Muscle layer of colon (tissue), 2 donors: ENCODE measurements around the gene PTX4.

Experiments used
- H3K27ac ChIP-seq: one replicate; pipeline ENCODE4 v1.7.0; 2013; ENCODE audit warnings: low read depth, mild to moderate bottlenecking, low read length, moderate library complexity
- H3K27me3 ChIP-seq, 2 donors: one replicate each; pipeline ENCODE4 v1.7.0; 2013; ENCODE audit warnings: low read length in 2 of 2, mild to moderate bottlenecking in 2 of 2; ENCODE audit not compliant: insufficient read depth in 2 of 2, control insufficient read depth in 1 of 2
- H3K36me3 ChIP-seq: one replicate; pipeline ENCODE4 v1.7.0; 2013; ENCODE audit warnings: mild to moderate bottlenecking, low read length; ENCODE audit not compliant: insufficient read depth
- H3K4me1 ChIP-seq: one replicate; pipeline ENCODE4 v1.7.0; 2013; ENCODE audit warnings: mild to moderate bottlenecking, low read length; ENCODE audit not compliant: insufficient read depth
- H3K4me3 ChIP-seq, 2 donors: one replicate each; pipeline ENCODE4 v1.7.0; 2013; ENCODE audit warnings: low read length in 2 of 2, low read depth in 1 of 2, mild to moderate bottlenecking in 1 of 2, moderate library complexity in 1 of 2
- H3K9ac ChIP-seq: one replicate; pipeline ENCODE4 v1.7.0; 2013; ENCODE audit warnings: low read length
- H3K9me3 ChIP-seq: one replicate; pipeline ENCODE4 v1.7.0; 2013; ENCODE audit warnings: mild to moderate bottlenecking, low read length
- donor health status: abdominal sarcoma.
- donor health status: Adenocarcinoma of cecum.

PTX4 gene

DNA sequence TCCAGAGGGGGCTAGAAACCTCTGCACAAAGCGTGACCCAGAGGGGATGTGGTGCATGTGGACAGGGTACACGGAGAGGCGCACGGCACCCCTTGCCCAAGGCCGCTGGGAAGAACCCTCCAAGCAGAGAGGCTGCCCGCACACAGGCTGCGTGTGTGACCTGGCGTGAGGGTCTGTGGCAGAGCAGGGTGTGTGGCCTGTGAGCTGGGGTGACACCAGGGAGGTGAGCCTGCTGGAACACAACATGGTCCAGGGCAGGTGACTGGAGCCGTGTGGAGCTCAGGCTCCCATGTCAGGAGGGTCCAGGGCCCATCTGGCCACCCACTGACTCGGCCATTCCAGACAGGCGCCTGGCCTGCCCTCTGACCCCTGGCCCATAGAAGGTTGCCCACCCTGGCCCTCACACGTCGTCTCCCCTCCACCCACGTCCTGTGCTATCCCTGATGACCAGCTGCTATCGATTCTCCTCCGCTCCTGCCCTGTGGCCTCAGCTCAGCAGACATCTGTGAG is 29.9 kb upstream of the PTX4 start:
- no peak overlapping the region for H3K9ac ChIP-seq
- no peak overlapping the region for H3K4me3 ChIP-seq
- H3K4me1 ChIP-seq: no peaks in the 10 kb centered on the region
- H3K36me3 ChIP-seq: peaks cover 24% of the 10 kb centered on the region
- no peaks in the 10 kb centered on the region for H3K27me3 ChIP-seq
- no peak overlapping the region for H3K27ac ChIP-seq
- H3K9me3 ChIP-seq: no peaks in the 10 kb centered on the region

DNA sequence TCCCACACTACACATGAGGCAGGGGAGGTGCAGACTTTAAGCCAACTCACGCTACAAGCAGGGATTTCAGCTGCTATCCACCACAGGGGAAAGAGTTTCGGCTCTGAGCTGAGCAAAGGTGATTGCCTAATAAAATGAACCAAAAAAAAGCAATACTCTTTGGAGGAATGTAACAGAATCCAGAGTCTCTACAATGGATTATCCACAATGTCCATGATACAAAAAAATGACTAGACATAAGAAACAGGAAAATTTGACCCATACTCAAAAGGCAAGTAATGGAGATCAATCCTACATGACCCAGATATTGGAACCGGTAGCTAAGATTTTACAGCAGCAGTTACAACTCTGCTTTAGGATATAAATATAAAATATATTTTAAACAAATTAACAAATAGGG is 25.8 kb upstream of the PTX4 start:
- Histone ChIP-seq H3K27me3 (no peaks in the 10 kb centered on the region), H3K4me1 (no peaks in the 10 kb centered on the region), H3K9me3 (no peaks in the 10 kb centered on the region), H3K9ac (no peak overlapping the region), H3K27ac (no peak overlapping the region), H3K36me3 (peaks cover 6% of the 10 kb centered on the region), H3K4me3 (no peak overlapping the region)

DNA sequence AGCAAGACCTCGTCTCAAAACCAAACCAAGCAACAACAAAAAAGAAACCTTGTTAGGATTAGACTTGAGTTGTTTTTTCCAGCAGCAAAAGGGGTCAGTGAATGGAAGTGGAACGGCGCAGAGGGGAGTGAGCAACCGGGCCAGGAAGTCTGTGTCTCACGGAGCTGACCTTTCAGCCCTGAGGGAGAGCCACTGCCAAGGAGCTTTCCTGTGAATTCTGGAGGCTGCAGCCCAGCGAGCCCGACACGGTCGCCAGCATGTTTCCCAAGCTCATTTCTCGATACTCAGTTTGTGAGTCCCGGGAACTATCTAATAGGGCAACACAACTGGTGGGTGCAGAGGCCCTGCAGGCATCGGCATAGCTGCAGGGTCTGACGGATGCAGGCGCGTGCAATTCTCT is 24.0 kb upstream of the PTX4 start:
- H3K27me3 ChIP-seq: no peaks in the 10 kb centered on the region
- H3K9me3 ChIP-seq: no peaks in the 10 kb centered on the region
- no peak overlapping the region for H3K27ac ChIP-seq
- H3K4me3 ChIP-seq: no peak overlapping the region
- H3K9ac ChIP-seq: no peak overlapping the region
- H3K36me3 ChIP-seq: no peaks in the 10 kb centered on the region
- H3K4me1 ChIP-seq: no peaks in the 10 kb centered on the region

DNA sequence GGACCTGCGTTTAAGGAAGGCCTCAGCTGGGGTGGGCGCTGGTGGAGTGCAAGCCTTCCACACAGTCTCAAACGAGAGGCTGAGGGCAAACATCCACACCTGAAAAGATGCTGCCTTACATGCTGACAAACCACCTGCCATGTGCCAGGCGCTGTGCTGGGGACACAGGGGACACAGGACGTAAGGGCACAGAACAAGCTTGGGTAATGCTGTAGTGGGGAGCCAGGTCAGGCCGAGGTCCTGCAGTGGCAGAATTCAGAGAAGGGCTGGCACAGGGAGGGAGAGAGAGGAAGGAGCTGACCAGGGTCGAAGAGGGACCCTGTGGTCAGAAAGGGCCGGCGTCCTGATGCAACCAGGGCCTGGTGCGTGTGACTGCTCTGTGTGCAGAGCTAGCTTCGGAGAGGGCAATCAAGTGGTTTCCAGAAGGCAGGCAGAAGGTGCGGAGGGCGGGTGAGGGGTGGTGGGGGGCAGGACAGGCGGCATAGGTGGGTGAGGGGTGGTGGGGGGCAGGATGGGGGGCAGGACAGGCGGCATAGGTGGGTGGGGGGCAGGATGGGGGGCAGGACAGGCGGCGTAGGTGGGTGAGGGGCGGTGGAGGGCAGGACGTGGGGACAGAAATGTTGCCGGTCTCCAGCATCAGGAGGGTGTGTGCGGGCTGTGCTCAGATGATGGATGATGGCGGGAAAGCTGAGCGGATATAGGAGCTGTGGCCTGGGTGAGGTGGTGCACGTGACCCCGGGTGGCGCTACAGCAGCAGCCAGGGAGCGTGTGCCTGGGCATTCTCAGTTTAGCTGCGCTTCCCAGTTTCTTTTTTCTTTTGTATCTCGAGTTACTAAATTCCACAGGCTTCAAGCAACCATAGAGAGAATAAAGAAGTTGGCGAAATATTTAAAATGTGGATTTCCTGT is 23.2 kb upstream of the PTX4 start:
- no peaks in the 10 kb centered on the region for H3K9me3 ChIP-seq
- no peak overlapping the region for H3K27ac ChIP-seq
- no peaks in the 10 kb centered on the region for H3K4me1 ChIP-seq
- no peak overlapping the region for H3K9ac ChIP-seq
- no peak overlapping the region for H3K4me3 ChIP-seq
- no peaks in the 10 kb centered on the region for H3K36me3 ChIP-seq
- no peaks in the 10 kb centered on the region for H3K27me3 ChIP-seq

DNA sequence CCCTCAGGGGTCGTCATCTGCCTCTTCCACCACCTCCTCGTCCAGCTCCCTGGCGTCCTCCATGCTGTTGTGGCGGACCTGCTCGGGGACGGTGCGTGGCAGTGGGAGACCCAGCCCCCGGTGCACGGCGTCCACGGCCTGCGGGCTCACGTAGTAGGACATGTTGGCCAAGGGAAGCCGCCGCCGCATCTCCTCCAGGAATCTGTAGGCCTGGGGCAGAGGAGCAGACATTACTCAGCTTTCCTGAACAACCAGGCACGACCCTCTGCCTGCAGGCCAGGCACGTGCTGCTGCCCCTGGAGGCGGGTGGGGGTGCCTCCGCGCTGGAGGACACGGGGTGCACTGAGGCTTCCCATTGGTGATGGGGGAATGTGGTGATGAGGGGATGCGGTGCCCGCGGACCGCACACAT is 22.2 kb upstream of the PTX4 start:
- H3K36me3 ChIP-seq: no peaks in the 10 kb centered on the region
- H3K4me1 ChIP-seq: no peaks in the 10 kb centered on the region
- H3K9me3 ChIP-seq: no peaks in the 10 kb centered on the region
- no peak overlapping the region for H3K27ac ChIP-seq
- H3K9ac ChIP-seq: no peak overlapping the region
- no peaks in the 10 kb centered on the region for H3K27me3 ChIP-seq
- no peak overlapping the region for H3K4me3 ChIP-seq

DNA sequence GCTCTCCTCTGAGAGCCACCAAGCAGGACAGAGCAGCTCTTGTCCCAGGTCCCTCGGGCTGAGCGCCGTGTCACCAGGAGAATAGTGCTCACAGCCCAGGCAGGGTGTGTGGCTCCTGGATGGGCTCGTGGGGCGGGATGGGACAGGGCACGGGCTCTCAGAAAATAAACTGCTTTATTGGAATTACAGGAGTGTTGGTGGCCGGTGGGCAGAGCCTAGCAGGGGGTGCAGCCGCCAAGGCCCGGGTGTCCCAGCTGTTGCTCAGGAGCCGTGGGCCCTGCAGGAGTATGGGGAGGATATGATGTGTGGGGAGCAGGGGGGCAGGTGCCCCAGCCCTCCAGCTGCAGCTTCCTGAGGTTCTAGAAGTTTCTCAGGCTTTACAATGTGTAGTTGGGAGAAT is 21.5 kb upstream of the PTX4 start:
- H3K4me3 ChIP-seq: no peak overlapping the region
- H3K9ac ChIP-seq: no peak overlapping the region

DNA sequence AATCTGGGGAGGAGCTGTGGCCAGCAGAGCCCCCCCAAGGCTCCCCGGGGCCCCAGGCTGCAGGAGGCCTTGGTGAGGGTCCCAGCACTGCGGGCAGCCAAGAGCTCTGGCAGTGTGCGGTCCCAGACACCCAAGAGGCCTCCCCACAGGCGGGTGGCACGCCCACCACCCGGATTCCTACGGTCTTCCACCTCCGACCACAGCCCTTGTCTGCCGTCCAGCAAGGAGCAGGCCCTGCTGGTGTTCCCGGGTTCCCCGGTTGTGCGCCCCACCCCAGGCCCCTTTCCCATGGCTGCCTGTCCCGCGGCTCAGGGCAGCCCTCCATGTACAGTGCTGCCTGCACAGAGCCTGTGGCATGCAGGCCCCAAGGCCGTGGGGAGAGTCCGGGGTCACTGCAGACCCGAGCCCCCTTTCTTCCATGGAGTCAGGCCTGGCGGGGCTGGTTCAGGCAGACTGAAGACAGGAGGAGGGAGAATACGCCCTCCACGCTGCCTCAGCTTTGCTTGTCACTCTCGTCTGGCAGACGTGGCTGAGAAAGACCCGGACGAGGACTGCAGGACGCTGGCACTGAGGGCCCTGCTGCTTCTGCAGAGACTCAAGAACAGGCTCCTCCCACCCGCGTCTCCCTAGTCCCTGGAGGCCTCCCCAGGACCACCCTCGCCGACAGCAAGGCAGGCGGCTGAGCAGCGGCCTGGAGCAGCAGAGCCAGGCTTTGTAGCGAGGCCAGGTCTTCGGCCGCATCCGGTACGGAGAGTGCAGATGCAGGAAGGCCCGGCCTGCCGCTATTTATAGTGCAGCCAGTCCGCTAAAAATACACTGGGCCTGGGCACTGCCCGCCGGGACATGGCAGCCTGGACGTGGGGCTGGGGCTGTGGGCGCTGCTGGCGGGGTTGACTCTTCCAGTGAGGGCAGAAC is 20.8 kb upstream of the PTX4 start:
- no peak overlapping the region for H3K9ac ChIP-seq
- H3K27me3 ChIP-seq: no peaks in the 10 kb centered on the region
- H3K27ac ChIP-seq: no peak overlapping the region
- no peaks in the 10 kb centered on the region for H3K4me1 ChIP-seq
- no peak overlapping the region for H3K4me3 ChIP-seq
- H3K36me3 ChIP-seq: no peaks in the 10 kb centered on the region
- no peaks in the 10 kb centered on the region for H3K9me3 ChIP-seq

More for the DNA sequence above, 21.5 kb upstream of the PTX4 start:
- no peaks in the 10 kb centered on the region for H3K9me3 ChIP-seq
- H3K4me1 ChIP-seq: no peaks in the 10 kb centered on the region
- no peaks in the 10 kb centered on the region for H3K36me3 ChIP-seq
- no peak overlapping the region for H3K27ac ChIP-seq
- no peaks in the 10 kb centered on the region for H3K27me3 ChIP-seq

DNA sequence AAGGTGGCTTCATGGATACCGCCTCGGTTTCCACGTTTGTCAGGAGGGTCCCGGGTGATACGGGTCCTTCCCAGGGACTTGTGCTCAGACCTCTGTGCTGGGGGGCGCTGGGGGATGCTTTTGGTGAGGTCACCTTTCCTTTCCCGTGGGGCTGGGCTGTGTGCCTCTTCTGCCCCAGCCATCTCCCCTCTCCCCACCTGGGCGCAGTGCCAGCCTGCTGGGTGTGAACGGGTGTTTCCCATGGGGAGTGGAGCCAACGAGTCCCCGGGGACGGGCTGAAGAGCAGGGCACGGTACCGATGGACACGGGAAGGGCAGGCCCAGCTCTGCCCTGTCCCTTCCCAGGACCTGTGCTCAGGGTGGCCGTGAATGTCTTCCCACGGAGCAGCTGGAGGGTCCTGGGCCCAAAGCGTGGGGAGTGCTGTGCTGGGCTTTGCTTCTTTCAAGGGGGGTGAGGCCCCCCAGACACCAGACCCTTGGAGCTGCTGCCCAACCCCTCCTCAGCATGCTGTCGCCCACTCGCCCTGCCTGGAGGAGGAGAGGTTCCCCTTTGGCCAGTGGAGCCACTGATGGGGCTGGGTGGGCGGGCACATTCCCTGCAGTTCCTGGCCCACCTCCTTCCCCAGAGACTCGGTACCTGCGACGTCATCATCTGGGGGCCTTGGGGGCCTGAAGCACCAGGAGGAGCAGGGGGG is 19.9 kb upstream of the PTX4 start:
- Histone ChIP-seq H3K27ac (no peak overlapping the region), H3K9me3 (no peaks in the 10 kb centered on the region), H3K27me3 (no peaks in the 10 kb centered on the region), H3K4me1 (no peaks in the 10 kb centered on the region), H3K9ac (no peak overlapping the region), H3K36me3 (peaks cover 2% of the 10 kb centered on the region), H3K4me3 (no peak overlapping the region)

DNA sequence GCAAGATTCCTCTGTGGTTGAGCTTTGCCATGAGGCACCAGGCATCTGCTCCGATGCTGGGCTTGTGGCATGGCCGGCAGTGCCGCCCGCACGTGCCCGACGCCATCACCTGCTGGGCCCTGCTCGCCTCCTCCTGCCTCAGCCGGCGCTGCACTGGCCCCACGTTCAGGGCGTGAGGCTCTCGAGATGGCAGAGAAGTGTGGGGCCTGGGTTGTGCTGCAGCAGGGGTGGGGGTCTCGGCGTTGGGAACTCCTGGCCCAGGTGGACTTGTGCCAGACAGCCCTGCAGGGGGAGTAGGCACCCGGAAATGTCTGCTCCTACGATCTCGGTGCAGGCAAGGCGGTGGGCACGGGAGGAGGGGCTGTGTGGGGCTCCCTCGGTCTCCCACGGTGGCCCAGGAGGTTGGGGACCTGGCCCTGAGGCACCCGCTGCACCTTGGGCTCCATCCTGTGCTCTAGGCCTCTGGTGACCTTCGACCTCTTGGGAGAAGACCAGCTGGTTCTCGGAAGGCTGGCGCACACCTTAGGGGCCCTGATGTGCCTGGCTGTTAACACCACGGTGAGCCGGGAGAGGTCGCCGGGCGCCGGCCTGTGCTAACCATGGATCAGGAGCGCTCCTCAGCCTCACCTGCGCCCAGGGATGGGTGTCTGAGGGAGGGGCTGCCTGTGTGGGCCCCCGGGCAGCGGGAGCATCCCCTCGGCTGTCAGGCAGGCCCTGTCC is 17.9 kb upstream of the PTX4 start:
- no peak overlapping the region for H3K9ac ChIP-seq
- H3K27ac ChIP-seq: no peak overlapping the region
- no peaks in the 10 kb centered on the region for H3K4me1 ChIP-seq
- no peak overlapping the region for H3K4me3 ChIP-seq
- H3K27me3 ChIP-seq: no peaks in the 10 kb centered on the region
- peaks cover 18% of the 10 kb centered on the region for H3K36me3 ChIP-seq
- no peaks in the 10 kb centered on the region for H3K9me3 ChIP-seq

DNA sequence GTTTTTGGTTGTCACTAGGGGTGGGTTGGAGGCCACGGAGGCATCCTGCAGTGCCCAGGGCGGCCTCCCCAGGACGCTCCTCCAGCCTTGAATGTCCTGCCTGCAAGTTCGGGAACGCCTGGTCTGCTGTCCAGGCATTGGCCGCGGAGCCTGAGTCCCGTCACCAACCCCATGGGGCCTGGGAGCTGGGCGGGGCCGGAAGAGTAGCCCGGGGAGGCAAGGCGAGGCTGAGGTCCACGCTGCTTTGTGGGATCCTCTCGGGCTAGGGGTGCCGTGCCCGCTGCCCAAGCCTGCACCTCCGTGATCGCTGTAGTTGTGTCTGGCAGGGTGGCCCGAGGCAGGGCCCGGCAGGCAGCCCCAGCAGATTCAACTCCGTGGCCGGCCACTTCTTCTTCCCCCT is 17.2 kb upstream of the PTX4 start:
- Histone ChIP-seq H3K4me1 (no peaks in the 10 kb centered on the region), H3K36me3 (peaks cover 18% of the 10 kb centered on the region), H3K9ac (no peak overlapping the region), H3K27ac (no peak overlapping the region), H3K9me3 (no peaks in the 10 kb centered on the region), H3K27me3 (no peaks in the 10 kb centered on the region), H3K4me3 (no peak overlapping the region)
